GM12891 (cell line): ENCODE results near the gene TLK2. TPM values are rescaled to one million over a fixed set of nuclear protein-coding genes. Genes with fewer than 3 reads are reported as not detected.
"Not testable (repeated sequence)": the region's sequence is repeated elsewhere in the genome, so short reads cannot be mapped to it uniquely, and the experiment has no call there.

Experiments
- DNase-seq: peaks from one replicate; pipeline ENCODE4 v3.0.0; 2011; ENCODE audit warnings: low spot score; ENCODE audit not compliant: insufficient read length
- FAIRE-seq: peaks from 2 replicates; lab custom pipeline; 2011; peaks lifted over from hg19 to GRCh38; lab: Jason Lieb, UNC
- PAX5 ChIP-seq: IDR thresholded peaks from 2 replicates; pipeline ENCODE4 v1.6.1; 2011; ENCODE audit warnings: low read length, moderate library complexity, mild to moderate bottlenecking; ENCODE audit not compliant: insufficient read depth, severe bottlenecking
- POLR2A ChIP-seq: IDR thresholded peaks from 2 replicates; pipeline ENCODE4 v1.6.1; 2011; ENCODE audit warnings: low read depth, low read length, control low read depth
- POLR2AphosphoS5 ChIP-seq: IDR thresholded peaks from 2 replicates; pipeline ENCODE4 v1.6.1; 2011; ENCODE audit warnings: low read depth, low read length, control low read depth
- POU2F2 ChIP-seq: IDR thresholded peaks from 2 replicates; pipeline ENCODE4 v1.6.1; 2011; ENCODE audit warnings: low read depth, mild to moderate bottlenecking, control low read depth, low read length, moderate library complexity
- SPI1 ChIP-seq: IDR thresholded peaks from 2 replicates; pipeline ENCODE4 v1.6.1; 2011; ENCODE audit warnings: low read depth, low read length, control low read depth
- TAF1 ChIP-seq: IDR thresholded peaks from 2 replicates; pipeline ENCODE4 v1.6.1; 2011; ENCODE audit warnings: low read depth, low read length, control low read depth
- polyA plus RNA-seq: library from polyadenylated mRNA; unstranded; fragments of >200 nt; gene quantifications from one replicate; pipeline ENCODE4 v1.2.1, GENCODE V29; 2012; ENCODE audit warnings: low read depth, missing spikeins, inconsistent platforms; ENCODE audit not compliant: missing spikeins

TLK2 gene
- 17.3 TPM for polyA plus RNA-seq

- TF ChIP-seq POLR2AphosphoS5 = no peak
- no peak for TF ChIP-seq POLR2A
- TF ChIP-seq PAX5 = no peak
- TF ChIP-seq POU2F2 = no peak
- TF ChIP-seq SPI1 = no peak
- no peak for TF ChIP-seq TAF1
- FAIRE-seq = peak; percentile 66
- peak; percentile 92 for DNase-seq
These were observed at the start of gene TLK2 for GRCh38 chr17:62478424-62478879. Gene TLK2 (plus strand): TSS chr17:62478825. CDS start chr17:62481126, 2,301 bp downstream.

- FAIRE-seq, DNase-seq: not testable (repeated sequence)
These were observed 43.4 kb upstream of the TLK2 start for GRCh38 chr17:62435251-62435650.

GRCh38 chr17:62441181-62441580 is 37.4 kb upstream of the TLK2 start:
- FAIRE-seq, DNase-seq: not testable (repeated sequence)

- DNase-seq = no peak
- no peak for FAIRE-seq
- TF ChIP-seq POLR2AphosphoS5 (no peak), POU2F2 (no peak), TAF1 (no peak), POLR2A (no peak), PAX5 (no peak), SPI1 (no peak)
These were observed 34.6 kb upstream of the TLK2 start for GRCh38 chr17:62444063-62444462.

- DNase-seq, FAIRE-seq: not testable (repeated sequence)
These were observed 32.8 kb upstream of the TLK2 start for GRCh38 chr17:62445791-62446190.

- DNase-seq = not testable (repeated sequence)
- peak; percentile 66 for FAIRE-seq
These were observed 26.4 kb upstream of the TLK2 start for GRCh38 chr17:62452195-62452594.

- not testable (repeated sequence) for FAIRE-seq
These were observed 25.6 kb upstream of the TLK2 start for GRCh38 chr17:62453041-62453440.

GRCh38 chr17:62453656-62454055 is 25.0 kb upstream of the TLK2 start:
- DNase-seq = not testable (repeated sequence)
- peak; percentile 13 for FAIRE-seq

More at GRCh38 chr17:62453041-62453440, 25.6 kb upstream of the TLK2 start:
- not testable (repeated sequence) for DNase-seq

GRCh38 chr17:62454111-62454510 is 24.5 kb upstream of the TLK2 start:
- peak; percentile 94 for FAIRE-seq
- DNase-seq = not testable (repeated sequence)

GRCh38 chr17:62456016-62456415 is 22.6 kb upstream of the TLK2 start:
- no peak for DNase-seq

GRCh38 chr17:62458483-62458882 is 20.1 kb upstream of the TLK2 start:
- peak; percentile 88 for FAIRE-seq
- not testable (repeated sequence) for DNase-seq

More at GRCh38 chr17:62456016-62456415, 22.6 kb upstream of the TLK2 start:
- TF ChIP-seq TAF1 (no peak), POLR2AphosphoS5 (no peak), PAX5 (no peak), SPI1 (no peak), POU2F2 (no peak), POLR2A (no peak)
- no peak for FAIRE-seq

GRCh38 chr17:62464422-62464821 is 14.2 kb upstream of the TLK2 start:
- not testable (repeated sequence) for DNase-seq, FAIRE-seq

- not testable (repeated sequence) for DNase-seq, FAIRE-seq
These were observed 13.4 kb upstream of the TLK2 start for GRCh38 chr17:62465271-62465670.

GRCh38 chr17:62470666-62471379 is 7.8 kb upstream of the TLK2 start:
- FAIRE-seq, DNase-seq: not testable (repeated sequence)

GRCh38 chr17:62471380-62471880 is 7.2 kb upstream of the TLK2 start:
- not testable (repeated sequence) for FAIRE-seq, DNase-seq

- FAIRE-seq, DNase-seq: not testable (repeated sequence)
These were observed 5.3 kb upstream of the TLK2 start for GRCh38 chr17:62473030-62473982.

- not testable (repeated sequence) for DNase-seq, FAIRE-seq
These were observed 1.5 kb upstream of the TLK2 start for GRCh38 chr17:62477111-62477510.
